GM04503 (cell line): Measurements from ENCODE around the gene ERN2.

Source experiments
- DNase-seq: peaks from one replicate; pipeline ENCODE4 v3.0.0-alpha.2; 2012; ENCODE audit warnings: low read depth

Gene ERN2

DNA sequence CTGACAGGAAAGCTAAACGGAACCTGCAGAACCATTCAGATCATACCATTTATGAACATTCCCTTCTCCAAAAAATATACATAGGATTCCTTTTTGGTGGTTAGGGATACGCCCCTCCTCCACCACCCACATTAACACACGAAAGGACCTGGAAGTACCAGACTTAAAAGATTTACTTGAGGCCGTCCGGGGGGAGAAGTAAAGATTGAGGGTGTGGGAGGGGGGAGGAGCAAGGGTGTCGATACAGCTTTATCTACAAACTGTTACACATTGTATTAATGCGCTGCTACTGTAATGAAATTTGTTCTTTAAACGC lies 72.4 kb downstream of the ERN2 start:
- no peak for DNase-seq
